Adipocyte (in vitro differentiated cells): ENCODE results near the gene SURF2.
"Not testable (repeated sequence)": the region's sequence is repeated elsewhere in the genome, so short reads cannot be mapped to it uniquely, and the experiment has no call there.

Source experiments
- DNase-seq: peaks from one replicate; pipeline ENCODE4 v3.0.0-alpha.2; 2015; ENCODE audit warnings: low read depth
- H3K27me3 ChIP-seq: replicated peaks from 2 replicates; pipeline ENCODE4 v1.7.0; 2013; ENCODE audit warnings: mild to moderate bottlenecking, low read length, moderate library complexity; ENCODE audit not compliant: control insufficient read depth, insufficient read depth
- H3K36me3 ChIP-seq: 2 replicates; pipeline ENCODE4 v1.7.0; 2013; ENCODE audit warnings: low read length, mild to moderate bottlenecking, moderate library complexity; ENCODE audit not compliant: control insufficient read depth, insufficient read depth, severe bottlenecking
- H3K4me1 ChIP-seq: 2 replicates; pipeline ENCODE4 v1.7.0; 2013; ENCODE audit warnings: mild to moderate bottlenecking, low read length, moderate library complexity; ENCODE audit not compliant: control insufficient read depth, insufficient read depth
- H3K4me3 ChIP-seq: 2 replicates; pipeline ENCODE4 v1.7.0; 2013; ENCODE audit warnings: mild to moderate bottlenecking, low read length, moderate library complexity
- H3K9ac ChIP-seq: 2 replicates; pipeline ENCODE4 v1.7.0; 2013; ENCODE audit warnings: mild to moderate bottlenecking, low read length, moderate library complexity
- H3K9me3 ChIP-seq: 2 replicates; pipeline ENCODE4 v1.7.0; 2013; ENCODE audit warnings: mild to moderate bottlenecking, low read length, moderate library complexity; ENCODE audit not compliant: control insufficient read depth

Gene SURF2

GRCh38 chr9:133327834-133328484, 28.4 kb upstream of the SURF2 start:
- DNase-seq, result no peak
- Histone ChIP-seq H3K9me3 (peaks cover 4% of the 10 kb centered on the region), H3K9ac (no peak overlapping the region), H3K36me3 (peaks cover 31% of the 10 kb centered on the region), H3K4me3 (no peak overlapping the region), H3K27me3 (no peaks in the 10 kb centered on the region), H3K4me1 (no peaks in the 10 kb centered on the region)

GRCh38 chr9:133329306-133330156, 26.8 kb upstream of the SURF2 start:
- DNase-seq, result peak; percentile 12
- not testable (repeated sequence) for H3K4me1 ChIP-seq, H3K9ac ChIP-seq, H3K4me3 ChIP-seq, H3K9me3 ChIP-seq, H3K27me3 ChIP-seq
- H3K36me3 ChIP-seq, result peaks cover 45% of the 10 kb centered on the region

- no peaks in the 10 kb centered on the region for H3K27me3 ChIP-seq
- no peak overlapping the region for H3K4me3 ChIP-seq
These were observed 25.1 kb upstream of the SURF2 start for GRCh38 chr9:133331221-133331620.

GRCh38 chr9:133331641-133332380, 24.5 kb upstream of the SURF2 start:
- Histone ChIP-seq H3K9me3 (no peaks in the 10 kb centered on the region), H3K36me3 (peaks cover 45% of the 10 kb centered on the region), H3K27me3 (no peaks in the 10 kb centered on the region), H3K9ac (no peak overlapping the region), H3K4me3 (no peak overlapping the region), H3K4me1 (peaks cover 10% of the 10 kb centered on the region)
- DNase-seq, result no peak

More at GRCh38 chr9:133331221-133331620, 25.1 kb upstream of the SURF2 start:
- DNase-seq, result no peak
- H3K9me3 ChIP-seq, result no peaks in the 10 kb centered on the region
- H3K36me3 ChIP-seq, result peaks cover 45% of the 10 kb centered on the region
- peaks cover 6% of the 10 kb centered on the region for H3K4me1 ChIP-seq
- H3K9ac ChIP-seq, result no peak overlapping the region

- Histone ChIP-seq H3K4me3 (no peak overlapping the region), H3K27me3 (no peaks in the 10 kb centered on the region), H3K9ac (no peak overlapping the region), H3K4me1 (peaks cover 10% of the 10 kb centered on the region), H3K36me3 (peaks cover 45% of the 10 kb centered on the region), H3K9me3 (no peaks in the 10 kb centered on the region)
- DNase-seq, result no peak
These were observed 24.0 kb upstream of the SURF2 start for GRCh38 chr9:133332381-133332730.

GRCh38 chr9:133333011-133333410, 23.3 kb upstream of the SURF2 start:
- H3K36me3 ChIP-seq, result peaks cover 45% of the 10 kb centered on the region

GRCh38 chr9:133333566-133333965, 22.8 kb upstream of the SURF2 start:
- Histone ChIP-seq H3K4me3 (no peak overlapping the region), H3K4me1 (peaks cover 10% of the 10 kb centered on the region), H3K36me3 (peaks cover 45% of the 10 kb centered on the region), H3K9me3 (no peaks in the 10 kb centered on the region), H3K27me3 (no peaks in the 10 kb centered on the region), H3K9ac (no peak overlapping the region)
- DNase-seq, result no peak

More at GRCh38 chr9:133333011-133333410, 23.3 kb upstream of the SURF2 start:
- no peak overlapping the region for H3K4me3 ChIP-seq
- no peak overlapping the region for H3K9ac ChIP-seq
- DNase-seq, result no peak
- H3K27me3 ChIP-seq, result no peaks in the 10 kb centered on the region
- no peaks in the 10 kb centered on the region for H3K9me3 ChIP-seq
- peaks cover 10% of the 10 kb centered on the region for H3K4me1 ChIP-seq

- DNase-seq, result no peak
- H3K27me3 ChIP-seq, result no peaks in the 10 kb centered on the region
- H3K9me3 ChIP-seq, result no peaks in the 10 kb centered on the region
- peaks cover 10% of the 10 kb centered on the region for H3K4me1 ChIP-seq
- H3K9ac ChIP-seq, result no peak overlapping the region
- peaks cover 49% of the 10 kb centered on the region for H3K36me3 ChIP-seq
- H3K4me3 ChIP-seq, result no peak overlapping the region
These were observed 22.2 kb upstream of the SURF2 start for GRCh38 chr9:133334161-133334560.

- not testable (repeated sequence) for DNase-seq, H3K27me3 ChIP-seq, H3K9me3 ChIP-seq
- Histone ChIP-seq H3K4me3 (peak overlapping the region; percentile 95), H3K9ac (peak overlapping the region; percentile 95), H3K36me3 (peaks cover 53% of the 10 kb centered on the region), H3K4me1 (peaks cover 10% of the 10 kb centered on the region)
These were observed 21.5 kb upstream of the SURF2 start for GRCh38 chr9:133334888-133335287.

GRCh38 chr9:133335924-133336811, 20.2 kb upstream of the SURF2 start, which contains the start of gene SURF6:
TSS of gene SURF6 (minus strand) at chr9:133336188. CDS start at chr9:133336132, 56 bp downstream.
- H3K4me1 ChIP-seq, result peaks cover 10% of the 10 kb centered on the region
- no peaks in the 10 kb centered on the region for H3K27me3 ChIP-seq
- peak within 1 kb of the TSS; percentile 95 for H3K9ac ChIP-seq
- H3K4me3 ChIP-seq, result peak within 1 kb of the TSS; percentile 95
- H3K9me3 ChIP-seq, result no peaks in the 10 kb centered on the region
- H3K36me3 ChIP-seq, result peaks cover 53% of the 10 kb centered on the region
- DNase-seq, result peak; percentile 98
